UCSD-AML1 (cell line): ENCODE results near the gene SHD.
"Not testable (repeated sequence)": the region's sequence is repeated elsewhere in the genome, so short reads cannot be mapped to it uniquely, and the experiment has no call there.

Experiments used
- DNase-seq: peaks from one replicate; lab custom pipeline; 2025; ENCODE audit not compliant: unreplicated experiment; lab: John Stamatoyannopoulos, UW

Gene SHD

DNA sequence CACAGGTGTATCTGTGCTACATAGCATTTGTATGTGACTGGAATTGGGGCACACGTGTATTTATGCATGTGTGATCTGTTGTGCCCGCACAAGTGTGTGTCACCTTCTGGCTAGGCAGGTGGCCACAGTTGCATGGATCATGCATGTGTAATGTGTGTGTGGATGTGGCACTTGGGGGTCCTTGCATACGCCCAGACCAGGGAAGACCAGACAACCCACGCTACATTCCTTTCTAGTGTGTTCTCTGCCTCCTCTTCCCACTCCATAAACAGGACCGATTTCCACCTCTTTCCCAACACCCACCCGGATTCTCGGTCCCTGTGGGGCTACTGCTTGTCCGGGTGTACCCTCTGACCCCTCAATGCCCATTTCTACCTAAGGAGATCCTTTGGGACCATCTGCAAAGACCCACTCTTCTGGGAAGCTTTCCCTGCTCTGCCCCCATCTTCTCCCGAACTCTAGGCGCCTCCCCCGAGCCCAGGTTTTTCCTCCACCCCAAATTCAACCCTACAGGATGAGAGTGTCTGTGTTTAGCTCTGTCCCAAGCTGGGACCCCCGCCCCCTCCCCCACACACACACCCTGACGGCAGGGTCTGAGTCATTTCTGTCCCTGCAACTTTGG is 47.3 kb downstream of the SHD start:
- DNase-seq, result no peak

DNA sequence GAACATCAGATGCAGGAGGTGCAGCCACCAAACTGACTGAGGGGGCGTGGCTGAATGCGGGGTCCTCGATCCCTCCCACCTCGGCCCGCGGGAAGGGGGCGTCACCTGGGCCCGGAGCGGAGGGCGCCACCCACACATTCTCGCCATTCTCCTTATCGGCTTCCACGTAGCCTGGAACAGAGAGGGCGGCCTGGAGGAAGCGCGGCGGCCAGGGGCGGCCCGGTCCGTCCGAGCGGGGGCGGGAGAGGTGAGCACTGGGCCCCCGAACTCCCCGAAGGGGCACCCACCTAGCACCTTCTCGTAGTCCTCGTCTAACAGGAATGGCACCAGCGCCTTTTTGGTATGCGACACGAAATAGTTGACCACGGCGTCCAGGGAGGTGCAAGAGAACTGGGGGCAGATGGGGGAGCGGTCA is 47.8 kb downstream of the SHD start:
- no peak for DNase-seq

DNA sequence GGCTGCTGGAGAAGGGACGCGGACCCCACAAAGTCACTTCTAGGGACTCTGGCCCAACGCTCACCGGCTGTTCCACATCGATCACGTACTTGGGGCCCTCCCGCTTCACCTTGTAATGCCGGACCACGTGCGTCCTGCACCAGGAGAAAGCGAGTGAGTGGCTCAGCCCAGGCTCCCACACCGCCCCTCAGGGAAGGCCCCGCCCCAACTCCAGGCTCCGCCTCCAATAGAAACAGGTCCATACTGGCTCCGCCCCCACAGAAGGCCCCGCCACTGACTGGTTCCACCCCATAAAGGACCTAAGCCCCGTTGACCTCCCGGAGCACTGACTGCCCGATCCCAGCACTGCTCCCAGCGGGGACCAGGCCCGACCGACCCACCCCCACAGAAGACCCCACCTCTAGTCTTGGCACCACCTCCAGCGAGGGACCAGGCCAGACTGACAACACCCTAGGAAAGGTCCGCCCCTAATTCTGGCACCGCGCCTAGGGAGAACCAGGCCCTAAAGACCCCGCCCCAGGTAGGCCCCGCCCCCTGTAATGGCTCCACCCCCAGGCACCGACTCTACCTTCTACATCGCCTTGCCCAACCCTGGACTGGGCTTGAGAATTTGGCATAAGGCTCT is 48.3 kb downstream of the SHD start:
- DNase-seq, result peak; percentile 78

DNA sequence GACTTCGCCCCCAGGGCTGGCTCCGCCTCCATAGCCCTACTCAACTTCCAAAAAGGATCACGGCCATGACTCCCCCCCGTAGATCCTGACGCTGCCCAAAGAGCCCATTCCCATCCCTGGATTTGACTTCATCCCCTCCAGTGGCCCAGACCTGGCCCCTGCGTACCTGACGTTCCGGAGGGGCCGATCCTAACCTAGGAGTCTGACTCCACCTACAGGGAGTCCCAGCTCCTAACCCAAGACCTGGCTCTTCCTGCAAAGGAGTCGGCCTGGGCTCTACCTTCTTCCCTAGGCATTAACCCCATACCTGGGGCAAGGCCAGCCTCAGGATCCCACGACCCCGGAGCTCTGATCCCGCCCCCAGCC is 48.8 kb downstream of the SHD start:
- no peak for DNase-seq

DNA sequence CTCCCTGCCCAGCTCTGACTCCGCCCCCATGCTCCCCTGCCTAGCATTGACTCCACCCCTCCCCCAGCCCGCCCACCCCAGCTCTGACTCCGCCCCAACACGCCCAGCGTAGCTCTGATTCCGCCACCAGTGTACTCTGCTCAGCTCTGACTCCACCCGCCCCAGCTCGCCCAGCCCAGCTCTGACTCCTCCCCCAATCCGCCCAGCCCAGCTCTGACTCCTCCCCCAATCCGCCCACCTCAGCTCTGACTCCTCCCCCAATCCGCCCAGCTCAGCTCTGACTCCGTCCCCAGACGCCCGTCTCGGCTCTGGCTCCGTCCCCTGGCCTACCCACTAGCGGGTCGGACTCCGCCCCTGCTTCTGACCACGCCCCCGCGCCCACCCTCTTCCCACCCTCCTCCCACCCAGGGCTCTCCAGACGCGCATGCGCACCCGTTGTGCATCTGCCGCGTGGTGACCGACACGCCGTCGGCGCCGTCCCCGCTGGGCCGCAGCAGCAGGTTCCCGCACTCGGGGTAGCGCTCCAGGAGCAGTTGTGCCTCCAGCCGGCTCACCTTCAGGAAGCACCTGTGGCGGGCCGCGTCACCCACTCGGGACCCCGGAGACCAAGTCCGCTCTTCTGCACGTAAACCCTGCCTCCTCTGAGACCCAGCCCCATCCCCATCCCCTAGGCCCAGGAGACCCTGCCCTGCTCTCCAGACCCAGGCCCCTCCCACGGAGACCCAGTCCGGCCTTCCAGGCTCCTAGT is 49.4 kb downstream of the SHD start:
- peak; percentile 93 for DNase-seq

DNA sequence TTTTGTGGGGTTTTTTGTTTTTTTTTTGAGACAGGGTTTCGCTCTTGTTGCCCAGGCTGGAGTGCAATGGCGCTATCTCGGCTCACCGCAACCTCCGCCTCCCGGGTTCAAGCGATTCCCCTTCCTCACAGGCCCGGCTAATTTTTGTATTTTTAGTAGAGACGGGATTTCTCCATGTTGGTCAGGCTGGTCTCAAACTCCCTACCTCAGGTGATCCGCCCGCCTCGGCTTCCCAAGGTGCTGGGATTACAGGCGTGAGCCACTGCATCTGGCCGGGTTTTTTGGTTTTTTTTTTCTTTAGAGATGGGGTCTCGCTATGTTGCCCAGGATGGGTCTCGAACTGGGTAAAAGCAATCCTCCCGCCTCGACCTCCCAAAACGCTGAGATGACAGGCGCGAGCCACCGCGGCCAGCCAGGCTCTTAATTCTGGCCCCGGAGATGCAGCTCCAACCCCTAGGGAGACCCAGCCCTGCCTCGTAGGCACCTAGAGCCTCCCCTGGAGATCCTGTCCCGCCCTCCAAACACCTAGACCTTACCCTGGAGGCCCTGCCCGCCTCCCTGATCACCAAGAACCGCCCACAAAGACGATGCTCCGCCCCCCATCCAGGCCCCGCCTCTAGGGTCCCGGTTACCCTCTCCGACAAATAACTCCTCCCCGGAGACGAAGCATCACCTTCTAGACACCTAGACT is 50.1 kb downstream of the SHD start:
- not testable (repeated sequence) for DNase-seq

DNA sequence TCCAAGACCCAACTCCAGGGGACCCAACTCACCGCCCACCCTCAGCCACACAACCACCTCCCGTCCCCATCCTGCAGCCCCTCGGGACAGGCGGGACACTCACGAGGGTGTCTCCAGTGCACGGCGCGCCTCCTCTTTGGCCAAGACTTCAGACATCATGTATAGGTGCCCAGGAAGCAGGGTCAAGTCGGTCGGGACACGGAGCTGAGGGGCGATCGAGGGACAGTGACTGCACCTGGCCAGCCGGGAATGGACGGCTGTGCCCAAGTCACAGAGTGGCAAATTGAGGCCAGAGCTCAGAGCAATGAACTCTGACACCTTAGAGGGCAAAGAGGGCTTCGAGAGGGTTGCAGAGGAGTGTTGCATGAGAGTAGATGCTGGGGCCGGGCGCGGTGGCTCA is 50.8 kb downstream of the SHD start:
- DNase-seq, result no peak

DNA sequence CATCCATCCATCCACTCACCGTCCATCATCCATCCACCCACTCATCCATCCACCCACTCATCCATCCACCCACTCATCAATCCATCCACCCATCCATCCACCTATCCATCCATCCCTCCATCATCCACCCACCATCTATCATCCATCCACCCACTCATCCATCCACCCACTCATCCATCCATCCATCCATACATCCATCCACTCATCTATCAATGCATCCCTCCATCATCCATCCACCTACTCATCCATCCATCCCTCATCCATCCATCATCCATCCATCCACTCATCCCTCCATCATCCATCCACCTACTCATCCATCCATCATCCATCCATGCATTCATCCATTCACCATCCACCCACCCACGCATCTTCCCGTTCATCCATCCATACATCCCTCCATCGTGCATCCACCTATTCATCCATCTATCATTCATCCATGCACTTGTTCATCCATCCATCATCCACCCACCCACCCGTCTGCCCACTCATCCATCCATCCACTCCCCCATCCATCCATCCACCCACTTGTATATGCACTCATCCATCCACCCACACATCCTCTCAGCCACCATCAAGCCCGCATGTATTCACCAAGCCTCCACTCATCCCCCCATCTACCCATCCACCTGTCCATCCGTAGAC is 56.0 kb downstream of the SHD start:
- no peak for DNase-seq

DNA sequence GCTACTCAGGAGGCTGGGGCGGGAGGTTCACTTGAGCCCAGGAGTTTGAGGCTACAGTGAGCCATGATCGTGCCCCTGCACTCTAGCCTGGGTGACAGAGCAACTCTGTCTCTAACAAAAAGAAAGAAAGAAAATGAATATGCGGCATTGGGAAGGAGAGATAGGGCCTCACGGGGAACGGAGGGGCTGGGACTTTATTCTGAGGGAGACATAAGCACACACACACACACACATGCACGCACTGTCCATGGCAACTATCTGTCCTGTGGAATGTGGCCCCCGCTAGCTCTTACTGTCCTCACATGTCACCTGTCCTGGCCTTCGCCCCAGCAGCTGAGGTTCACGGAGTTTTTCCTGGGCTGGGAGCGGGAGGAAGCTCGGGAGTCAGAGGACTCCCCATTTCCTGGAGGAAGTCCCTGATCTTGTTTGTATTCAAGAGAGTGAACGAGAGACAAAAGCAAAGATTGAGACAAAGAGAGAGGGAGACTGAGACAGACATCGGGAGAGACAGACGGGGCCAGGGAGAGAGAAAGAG is 58.9 kb downstream of the SHD start:
- peak; percentile 24 for DNase-seq

DNA sequence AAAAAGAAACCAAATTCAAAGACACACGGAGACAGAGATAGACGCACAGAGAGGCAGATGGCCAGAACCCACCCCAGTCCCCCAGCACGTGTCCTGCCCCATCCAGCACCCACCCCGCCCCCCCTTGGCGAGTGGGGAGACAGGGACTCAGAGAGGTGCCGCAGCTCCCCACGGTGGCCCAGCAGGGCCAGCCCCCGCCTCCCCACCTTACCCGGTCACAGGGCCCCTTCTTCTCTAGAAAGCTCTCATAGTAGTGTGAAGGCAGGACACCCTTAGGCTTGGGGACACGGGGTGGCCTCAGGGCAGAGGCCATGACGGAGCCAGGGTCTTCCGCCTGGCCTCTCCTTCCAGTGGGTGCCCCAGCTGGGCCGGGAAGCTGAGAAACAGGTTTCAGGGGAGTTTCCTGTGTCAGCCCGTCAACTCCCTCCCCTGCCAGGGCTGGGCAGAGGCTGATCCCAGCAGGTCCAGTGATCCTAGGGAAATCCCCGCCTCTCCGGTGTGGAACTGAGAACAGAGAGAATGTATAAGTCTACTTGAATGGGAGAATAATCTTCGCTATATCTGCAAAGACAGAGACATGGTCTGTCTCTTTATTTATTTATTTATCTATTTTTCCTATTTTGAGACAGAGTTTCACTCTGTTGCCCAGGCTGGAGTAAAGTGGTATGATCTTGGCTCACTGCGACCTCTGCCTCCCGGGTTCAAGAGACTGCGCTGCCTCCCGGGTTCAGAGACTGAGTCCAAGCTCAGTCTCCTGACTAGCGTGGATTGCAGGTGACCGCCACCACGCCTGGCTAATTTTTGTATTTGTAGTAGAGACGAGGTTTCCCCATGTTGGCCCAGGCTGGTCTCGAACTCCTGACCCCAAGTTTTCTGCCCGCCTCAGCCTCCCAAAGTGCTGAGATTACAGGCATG is 59.6 kb downstream of the SHD start, which contains the start of gene STAP2:
TSS of gene STAP2 (minus strand) at position 387 of the 915 bp plus-strand sequence. CDS start at position 313, 74 bp downstream.
- no peak for DNase-seq
